Measurements from ENCODE around the gene SLC35F5.
"Not testable (repeated sequence)": the region's sequence is repeated elsewhere in the genome, so short reads cannot be mapped to it uniquely, and the experiment has no call there.

The SLC35F5 gene, protein sequence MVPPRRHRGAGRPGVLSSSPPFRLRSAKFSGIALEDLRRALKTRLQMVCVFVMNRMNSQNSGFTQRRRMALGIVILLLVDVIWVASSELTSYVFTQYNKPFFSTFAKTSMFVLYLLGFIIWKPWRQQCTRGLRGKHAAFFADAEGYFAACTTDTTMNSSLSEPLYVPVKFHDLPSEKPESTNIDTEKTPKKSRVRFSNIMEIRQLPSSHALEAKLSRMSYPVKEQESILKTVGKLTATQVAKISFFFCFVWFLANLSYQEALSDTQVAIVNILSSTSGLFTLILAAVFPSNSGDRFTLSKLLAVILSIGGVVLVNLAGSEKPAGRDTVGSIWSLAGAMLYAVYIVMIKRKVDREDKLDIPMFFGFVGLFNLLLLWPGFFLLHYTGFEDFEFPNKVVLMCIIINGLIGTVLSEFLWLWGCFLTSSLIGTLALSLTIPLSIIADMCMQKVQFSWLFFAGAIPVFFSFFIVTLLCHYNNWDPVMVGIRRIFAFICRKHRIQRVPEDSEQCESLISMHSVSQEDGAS

GRCh38 chr2:113756355-113757137, at the start of gene SLC35F5:
Gene SLC35F5 (minus strand): TSS chr2:113756642. CDS start chr2:113756409, 233 bp downstream.
- DNase-seq = peak; percentile 71

GRCh38 chr2:113799375-113799774, 42.9 kb upstream of the SLC35F5 start:
- DNase-seq = no peak

- no peak for DNase-seq
These were observed 40.8 kb upstream of the SLC35F5 start for GRCh38 chr2:113797237-113797636.

DNA sequence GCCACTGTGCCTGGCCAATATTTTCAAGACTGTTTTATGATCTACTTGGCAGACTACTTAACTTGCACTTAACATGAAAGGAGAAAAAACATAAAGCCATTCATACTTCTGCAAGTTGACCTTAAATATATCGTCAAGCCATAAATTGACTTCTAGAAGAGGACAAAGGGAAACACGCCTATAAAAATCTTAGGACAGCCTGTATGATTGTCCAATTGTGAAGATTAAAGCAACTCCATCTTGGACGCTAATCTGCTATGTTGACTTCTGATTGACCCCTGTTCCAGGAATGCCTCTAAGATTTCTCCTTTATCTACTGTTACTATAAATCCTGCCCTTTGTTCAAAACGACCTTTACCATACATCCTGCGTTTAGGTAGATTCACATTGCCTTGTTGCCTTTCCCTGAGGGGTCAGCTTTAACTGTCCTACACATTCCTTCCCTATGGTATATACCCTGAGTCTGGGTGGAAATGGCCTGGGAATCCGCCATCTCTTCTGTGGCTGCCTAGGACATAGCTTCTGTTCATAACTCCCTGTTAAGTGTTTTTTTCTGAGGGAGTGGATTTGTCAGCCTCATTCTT, 40.2 kb upstream of the SLC35F5 start:
- no peak for DNase-seq

GRCh38 chr2:113795405-113795920, 39.0 kb upstream of the SLC35F5 start:
- no peak for DNase-seq

DNA sequence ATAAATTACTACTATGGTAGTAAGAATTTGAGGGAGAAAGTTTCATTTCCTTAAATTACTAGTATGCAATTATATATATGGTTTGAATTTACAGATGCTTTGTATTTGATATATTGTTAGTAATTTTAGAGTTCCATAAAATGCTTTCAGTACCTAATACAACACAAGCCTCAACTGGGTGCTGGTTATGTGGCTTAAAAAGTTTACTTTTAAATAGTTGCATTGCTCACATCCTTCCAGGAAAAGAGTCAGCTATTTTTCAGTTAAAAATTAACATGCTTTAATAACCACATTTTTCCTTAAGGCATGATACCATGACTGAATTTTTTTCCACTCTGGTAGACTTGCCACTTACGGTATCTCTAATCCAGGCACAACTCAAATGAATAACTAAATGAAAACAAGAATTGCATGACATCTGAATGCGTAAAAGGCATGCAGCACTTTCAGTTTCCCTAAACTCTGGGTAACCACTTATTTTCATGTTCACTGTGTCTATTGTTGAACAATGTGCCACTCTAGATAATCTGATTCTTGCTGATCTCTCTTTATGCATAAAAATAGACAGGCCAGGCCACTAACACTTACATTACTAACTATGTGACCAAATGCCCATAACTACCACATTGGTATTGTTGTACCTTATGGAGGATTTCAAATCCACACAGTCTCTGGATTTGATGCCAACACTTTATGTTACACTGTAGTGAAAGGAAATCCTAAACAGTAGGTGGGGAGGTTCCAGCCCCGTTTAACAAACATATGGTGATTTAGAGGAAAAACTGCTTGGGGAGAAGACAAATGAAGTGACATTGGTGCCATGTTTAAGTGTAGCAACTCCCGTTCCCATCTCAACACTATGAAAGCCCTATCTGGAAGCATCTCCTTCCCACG, 35.5 kb upstream of the SLC35F5 start:
- no peak for DNase-seq

DNA sequence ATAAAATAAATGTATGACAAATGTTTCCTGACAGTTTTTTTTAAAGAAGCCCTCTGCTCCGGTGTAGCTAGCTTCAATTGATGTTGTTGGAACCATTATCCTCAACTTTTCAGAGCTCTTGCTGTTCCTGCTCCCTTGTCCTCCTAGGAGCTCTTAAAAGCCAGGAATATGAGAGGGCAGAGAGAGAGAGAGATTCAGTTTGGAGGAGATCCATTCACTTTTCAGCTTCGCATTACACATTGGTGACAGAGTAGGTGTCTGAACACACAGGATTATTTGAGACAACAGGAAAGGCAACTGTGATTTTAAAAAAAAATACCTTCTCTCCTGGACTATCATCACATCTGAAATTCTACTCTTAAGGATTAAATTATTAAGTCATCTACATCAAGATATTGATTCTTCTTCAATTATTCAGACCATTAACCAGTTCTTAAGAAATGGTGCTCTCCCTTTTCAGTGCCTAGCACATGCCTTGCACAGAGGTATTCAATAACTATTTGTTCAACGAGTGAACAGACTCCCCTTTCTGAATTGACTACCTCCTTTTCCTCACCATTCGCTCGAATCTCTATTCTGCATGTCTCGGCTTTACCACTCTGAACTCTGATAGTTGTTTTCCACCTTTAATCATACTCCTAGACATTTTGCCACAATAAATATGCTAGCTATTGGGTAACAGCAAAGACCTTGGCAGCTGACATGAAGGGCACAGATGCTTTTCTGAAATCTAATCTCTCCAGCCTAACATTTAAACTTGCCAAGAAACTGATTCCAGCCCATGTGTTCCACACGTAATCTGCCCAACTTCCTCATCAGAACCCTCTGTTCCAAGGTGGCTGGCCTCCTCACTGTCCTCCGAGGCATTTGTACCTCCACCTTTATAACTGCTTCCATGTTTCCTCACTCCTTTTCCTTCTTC, 28.6 kb upstream of the SLC35F5 start:
- DNase-seq = no peak

- DNase-seq = no peak
These were observed 24.0 kb upstream of the SLC35F5 start for GRCh38 chr2:113780472-113780871.

DNA sequence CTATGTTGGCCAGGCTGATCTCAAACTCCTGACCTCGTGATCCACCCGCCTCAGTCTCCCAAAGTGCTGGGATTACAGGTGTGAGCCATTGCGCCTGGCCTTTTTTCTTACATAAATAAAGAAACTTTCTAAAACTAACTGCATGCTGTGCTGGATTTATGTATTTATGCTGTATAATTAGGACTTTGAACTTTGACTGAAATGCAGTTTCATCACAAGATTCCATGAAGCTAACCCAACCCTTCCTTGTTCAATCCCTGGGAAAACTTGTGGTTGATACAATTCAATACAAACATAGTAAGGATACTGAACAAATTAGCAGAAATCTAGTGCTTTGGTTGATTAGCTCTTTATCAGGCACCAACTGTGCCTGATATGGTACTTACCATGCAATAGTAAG, 20.9 kb upstream of the SLC35F5 start:
- DNase-seq = no peak

GRCh38 chr2:113776949-113777348, 20.5 kb upstream of the SLC35F5 start:
- no peak for DNase-seq

- DNase-seq = not testable (repeated sequence)
These were observed 18.2 kb upstream of the SLC35F5 start for GRCh38 chr2:113774616-113775015.

DNA sequence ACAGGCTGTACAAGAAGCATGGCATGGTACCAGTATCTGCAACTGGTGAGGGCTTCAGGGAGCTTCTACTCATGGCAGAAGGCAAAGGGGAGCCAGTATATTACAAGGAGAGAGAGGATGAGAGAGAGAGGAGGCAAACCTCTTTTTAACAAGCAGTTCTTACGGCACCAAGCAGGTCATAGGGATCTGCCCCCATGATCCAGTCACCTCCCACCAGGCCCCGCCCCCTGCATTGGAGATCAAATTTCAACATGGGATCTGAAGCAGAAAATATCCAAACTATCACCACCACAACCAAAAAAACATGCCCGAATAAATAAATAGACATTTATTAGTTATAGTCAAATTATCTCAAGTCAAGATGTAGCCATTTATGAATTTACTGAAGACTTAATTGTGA, 14.5 kb upstream of the SLC35F5 start:
- no peak for DNase-seq

GRCh38 chr2:113769555-113769954, 13.1 kb upstream of the SLC35F5 start:
- DNase-seq = no peak

- no peak for DNase-seq
These were observed 12.3 kb upstream of the SLC35F5 start for GRCh38 chr2:113768770-113769169.

- no peak for DNase-seq
These were observed 11.5 kb upstream of the SLC35F5 start for GRCh38 chr2:113767811-113768460.

DNA sequence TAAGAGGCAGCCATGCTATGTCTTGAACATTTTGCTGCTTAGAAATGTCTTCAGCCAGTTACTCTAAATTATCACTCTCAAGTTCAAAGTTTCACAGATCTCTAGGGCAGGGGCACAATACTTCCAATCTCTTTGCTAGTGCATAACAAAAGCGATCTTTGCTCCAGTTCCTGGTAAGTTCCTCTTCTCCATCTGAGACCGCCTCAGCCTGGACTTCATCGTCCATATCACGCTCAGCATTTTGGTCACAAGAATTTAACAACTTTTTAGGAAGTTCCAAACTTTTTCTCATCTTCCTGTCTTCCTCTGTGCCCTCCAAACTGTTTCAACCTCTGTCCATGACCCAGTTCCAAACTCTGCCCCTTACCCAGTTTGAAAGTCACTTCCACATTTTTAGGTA, 8.8 kb upstream of the SLC35F5 start:
- DNase-seq = no peak

DNA sequence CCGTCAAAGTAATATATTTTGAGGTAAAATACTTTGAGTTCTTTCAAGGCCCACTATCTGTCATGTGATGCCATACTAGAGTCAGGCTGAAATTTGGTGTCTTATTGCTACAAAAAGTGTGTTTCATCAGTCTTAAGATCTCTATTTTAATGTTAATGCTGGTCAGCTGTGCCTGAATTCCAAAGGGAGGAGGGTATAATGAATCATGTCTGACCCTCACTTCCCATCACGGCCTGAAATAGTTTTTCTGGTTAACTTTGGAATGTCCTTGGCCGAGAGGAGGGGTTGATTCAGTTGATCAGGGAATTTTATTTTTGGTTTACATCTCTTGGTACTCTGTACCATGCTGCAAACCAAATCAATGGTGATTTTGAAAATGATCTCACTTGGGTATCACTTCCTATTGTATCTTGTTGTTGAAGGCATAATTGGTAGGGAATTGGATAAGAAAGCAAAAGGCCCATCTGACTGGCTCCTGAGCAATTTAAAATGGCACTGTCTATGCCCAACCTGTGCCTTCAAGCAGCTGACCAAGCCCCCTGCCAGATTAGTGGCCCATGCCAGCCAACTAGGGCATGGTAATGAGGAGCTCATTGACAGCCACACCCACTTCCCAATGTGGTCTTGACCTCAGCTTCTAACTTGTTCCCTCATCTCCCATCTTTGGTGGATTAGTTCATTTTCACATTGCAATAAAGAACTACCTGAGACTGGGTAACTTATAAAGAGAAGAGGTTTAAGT, 6.1 kb upstream of the SLC35F5 start:
- DNase-seq = no peak

GRCh38 chr2:113760400-113760799, 4.0 kb upstream of the SLC35F5 start:
- no peak for DNase-seq

- DNase-seq = no peak
These were observed 756 bp upstream of the SLC35F5 start for GRCh38 chr2:113757138-113757657.
